Measurements from ENCODE around the gene OBP2B. TPM values are rescaled to one million over a fixed set of nuclear protein-coding genes. Genes with fewer than 3 reads are reported as not detected.
"Not testable (repeated sequence)": the region's sequence is repeated elsewhere in the genome, so short reads cannot be mapped to it uniquely, and the experiment has no call there.

Gene OBP2B
- polyA plus RNA-seq, 1 donor, result not detected

DNA sequence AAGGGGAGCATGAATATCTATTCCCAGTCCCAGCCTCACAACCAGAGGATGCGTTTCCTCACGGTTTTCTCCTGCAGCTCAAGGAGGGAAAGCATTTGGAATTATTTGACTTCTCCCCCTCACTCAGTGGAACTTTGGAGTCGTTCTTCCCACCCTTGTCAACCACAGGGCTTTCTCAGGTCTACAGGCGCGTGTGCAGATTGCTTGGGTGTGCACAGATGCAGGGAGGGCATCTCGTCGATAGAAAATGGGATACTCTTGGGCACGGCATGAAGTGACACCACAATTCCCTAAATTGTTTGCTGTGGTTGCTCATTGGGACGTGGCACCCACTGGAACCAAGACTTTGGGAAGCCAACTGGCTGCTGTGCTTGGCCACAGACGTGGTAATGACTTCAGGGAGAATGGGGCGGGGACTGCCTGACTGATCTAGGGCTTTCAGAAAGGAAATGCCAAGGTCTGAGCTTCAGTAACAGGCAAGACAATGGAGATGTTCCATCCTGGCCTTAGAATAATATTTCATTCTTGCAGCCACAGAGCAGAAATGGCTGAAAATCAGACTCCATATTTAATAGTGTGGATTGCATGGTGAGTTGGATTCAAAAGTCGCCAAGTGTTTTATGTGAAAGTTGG is 12.2 kb upstream of the OBP2B start:
- no CpG with 5 or more reads among the region's 12 CpGs for WGBS (ENCODE audit: insufficient coverage, low lambda C conversion rate)
- peaks cover 3% of the 10 kb centered on the region for H3K27me3 ChIP-seq (ENCODE audit: control insufficient read depth, insufficient read depth, low read length)
- no peak overlapping the region for H3K4me3 ChIP-seq (ENCODE audit: low read length)
- no peaks in the 10 kb centered on the region for H3K36me3 ChIP-seq (ENCODE audit: control insufficient read depth, insufficient read depth, low read length)
- DNase-seq, result no peak
- no peak overlapping the region for H3K27ac ChIP-seq (ENCODE audit: low read length)
- no peaks in the 10 kb centered on the region for H3K4me1 ChIP-seq (ENCODE audit: control insufficient read depth, insufficient read depth, low read length)
- H3K9me3 ChIP-seq (ENCODE audit: control insufficient read depth, low read depth, low read length), result no peaks in the 10 kb centered on the region

- H3K36me3 ChIP-seq (ENCODE audit: control insufficient read depth, insufficient read depth, low read length); H3K4me1 ChIP-seq (ENCODE audit: control insufficient read depth, insufficient read depth, low read length); H3K9me3 ChIP-seq (ENCODE audit: control insufficient read depth, low read depth, low read length); H3K4me3 ChIP-seq (ENCODE audit: low read length); DNase-seq; H3K27ac ChIP-seq (ENCODE audit: low read length); H3K27me3 ChIP-seq (ENCODE audit: control insufficient read depth, insufficient read depth, low read length): not testable (repeated sequence)
- no CpG with 5 or more reads among the region's 19 CpGs for WGBS (ENCODE audit: insufficient coverage, low lambda C conversion rate)
These were observed 9.3 kb upstream of the OBP2B start for GRCh38 chr9:133218049-133218975.

- H3K27me3 ChIP-seq (ENCODE audit: control insufficient read depth, insufficient read depth, low read length); H3K4me3 ChIP-seq (ENCODE audit: low read length); H3K9me3 ChIP-seq (ENCODE audit: control insufficient read depth, low read depth, low read length); DNase-seq; H3K4me1 ChIP-seq (ENCODE audit: control insufficient read depth, insufficient read depth, low read length); H3K27ac ChIP-seq (ENCODE audit: low read length); H3K36me3 ChIP-seq (ENCODE audit: control insufficient read depth, insufficient read depth, low read length): not testable (repeated sequence)
- WGBS (ENCODE audit: insufficient coverage, low lambda C conversion rate), result 0% methylated on average over 1 of the region's 12 CpGs
These were observed 8.4 kb upstream of the OBP2B start for GRCh38 chr9:133217333-133217988.

GRCh38 chr9:133214276-133214675 is 5.2 kb upstream of the OBP2B start:
- WGBS (ENCODE audit: insufficient coverage, low lambda C conversion rate), result 60% methylated on average over 1 of the region's 4 CpGs
- not testable (repeated sequence) for H3K27me3 ChIP-seq (ENCODE audit: control insufficient read depth, insufficient read depth, low read length); DNase-seq; H3K36me3 ChIP-seq (ENCODE audit: control insufficient read depth, insufficient read depth, low read length); H3K27ac ChIP-seq (ENCODE audit: low read length); H3K9me3 ChIP-seq (ENCODE audit: control insufficient read depth, low read depth, low read length); H3K4me3 ChIP-seq (ENCODE audit: low read length); H3K4me1 ChIP-seq (ENCODE audit: control insufficient read depth, insufficient read depth, low read length)

- Histone ChIP-seq H3K4me3 (ENCODE audit: low read length) (no peak overlapping the region), H3K36me3 (ENCODE audit: control insufficient read depth, insufficient read depth, low read length) (no peaks in the 10 kb centered on the region), H3K27me3 (ENCODE audit: control insufficient read depth, insufficient read depth, low read length) (peaks cover 1% of the 10 kb centered on the region), H3K27ac (ENCODE audit: low read length) (no peak overlapping the region), H3K4me1 (ENCODE audit: control insufficient read depth, insufficient read depth, low read length) (no peaks in the 10 kb centered on the region), H3K9me3 (ENCODE audit: control insufficient read depth, low read depth, low read length) (no peaks in the 10 kb centered on the region)
- WGBS (ENCODE audit: insufficient coverage, low lambda C conversion rate), result no CpG with 5 or more reads among the region's 7 CpGs
- DNase-seq, result no peak
These were observed 1.6 kb upstream of the OBP2B start for GRCh38 chr9:133210609-133211008.

- H3K4me3 ChIP-seq (ENCODE audit: low read length), result no peak overlapping the region
- DNase-seq, result no peak
These were observed 1.1 kb upstream of the OBP2B start for GRCh38 chr9:133210202-133210532.

GRCh38 chr9:133209327-133210201 is 514 bp upstream of the OBP2B start:
- WGBS (ENCODE audit: insufficient coverage, low lambda C conversion rate), result no CpG with 5 or more reads among the region's 29 CpGs
- DNase-seq; H3K9me3 ChIP-seq (ENCODE audit: control insufficient read depth, low read depth, low read length); H3K4me1 ChIP-seq (ENCODE audit: control insufficient read depth, insufficient read depth, low read length); H3K27ac ChIP-seq (ENCODE audit: low read length); H3K27me3 ChIP-seq (ENCODE audit: control insufficient read depth, insufficient read depth, low read length); H3K4me3 ChIP-seq (ENCODE audit: low read length); H3K36me3 ChIP-seq (ENCODE audit: control insufficient read depth, insufficient read depth, low read length): not testable (repeated sequence)

More at GRCh38 chr9:133210202-133210532, 1.1 kb upstream of the OBP2B start:
- Histone ChIP-seq H3K27ac (ENCODE audit: low read length) (no peak overlapping the region), H3K27me3 (ENCODE audit: control insufficient read depth, insufficient read depth, low read length) (no peaks in the 10 kb centered on the region), H3K9me3 (ENCODE audit: control insufficient read depth, low read depth, low read length) (no peaks in the 10 kb centered on the region), H3K36me3 (ENCODE audit: control insufficient read depth, insufficient read depth, low read length) (no peaks in the 10 kb centered on the region), H3K4me1 (ENCODE audit: control insufficient read depth, insufficient read depth, low read length) (no peaks in the 10 kb centered on the region)
- WGBS (ENCODE audit: insufficient coverage, low lambda C conversion rate), result no CpG with 5 or more reads among the region's 7 CpGs

- H3K4me3 ChIP-seq (ENCODE audit: low read length); H3K4me1 ChIP-seq (ENCODE audit: control insufficient read depth, insufficient read depth, low read length); H3K27me3 ChIP-seq (ENCODE audit: control insufficient read depth, insufficient read depth, low read length); H3K36me3 ChIP-seq (ENCODE audit: control insufficient read depth, insufficient read depth, low read length); DNase-seq; H3K9me3 ChIP-seq (ENCODE audit: control insufficient read depth, low read depth, low read length); H3K27ac ChIP-seq (ENCODE audit: low read length): not testable (repeated sequence)
- WGBS (ENCODE audit: insufficient coverage, low lambda C conversion rate), result no CpG with 5 or more reads among the region's 16 CpGs
These were observed 725 bp downstream of the OBP2B start for GRCh38 chr9:133208171-133208879.

- Histone ChIP-seq H3K27ac (ENCODE audit: low read length) (no peak overlapping the region), H3K36me3 (ENCODE audit: control insufficient read depth, insufficient read depth, low read length) (no peaks in the 10 kb centered on the region), H3K4me3 (ENCODE audit: low read length) (no peak overlapping the region), H3K9me3 (ENCODE audit: control insufficient read depth, low read depth, low read length) (no peaks in the 10 kb centered on the region), H3K4me1 (ENCODE audit: control insufficient read depth, insufficient read depth, low read length) (no peaks in the 10 kb centered on the region), H3K27me3 (ENCODE audit: control insufficient read depth, insufficient read depth, low read length) (no peaks in the 10 kb centered on the region)
- 91% methylated on average over 5 of the region's 16 CpGs for WGBS (ENCODE audit: insufficient coverage, low lambda C conversion rate)
- DNase-seq, result no peak
These were observed 1.4 kb downstream of the OBP2B start for GRCh38 chr9:133207540-133208170.
